Kidney epithelial cell (primary cell): ENCODE measurements around the gene HLA-DQB1. TPM values are rescaled to one million over a fixed set of nuclear protein-coding genes. Genes with fewer than 3 reads are reported as not detected.

Experiments used
- DNase-seq: peaks from one replicate; pipeline ENCODE4 v3.0.0-alpha.2; 2010; ENCODE audit warnings: low read depth
- H3K27me3 ChIP-seq: 2 replicates; pipeline ENCODE4 v1.6.0; 2011; ENCODE audit warnings: low read length; ENCODE audit not compliant: control insufficient read depth, insufficient read depth
- H3K36me3 ChIP-seq: 2 replicates; pipeline ENCODE4 v1.5.1; 2011; ENCODE audit warnings: low read length; ENCODE audit not compliant: control insufficient read depth, insufficient read depth
- H3K4me3 ChIP-seq: 2 replicates; pipeline ENCODE4 v1.5.1; 2011; ENCODE audit warnings: low read depth, mild to moderate bottlenecking, control low read depth, low read length
- CTCF ChIP-seq: IDR thresholded peaks from 2 replicates; pipeline ENCODE4 v1.5.1; 2011; ENCODE audit warnings: mild to moderate bottlenecking, moderate library complexity, low read length, control low read depth, inconsistent platforms; ENCODE audit not compliant: insufficient read depth, poor library complexity, severe bottlenecking
- total RNA-seq: library from RNA; depleted of rRNA; stranded (reverse); fragments of >200 nt; gene quantifications from 2 replicates; pipeline ENCODE4 v1.2.3, GENCODE V29; 2015

The HLA-DQB1 gene
- total RNA-seq, 1 donor from 2014 or later = 24.5 TPM

GRCh38 chr6:32614366-32615081 is 51.9 kb downstream of the HLA-DQB1 start:
- H3K4me3 ChIP-seq = no peak overlapping the region
- DNase-seq = peak; percentile 21
- TF ChIP-seq CTCF = no peak
- H3K36me3 ChIP-seq = no peaks in the 10 kb centered on the region
- no peaks in the 10 kb centered on the region for H3K27me3 ChIP-seq

- DNase-seq = no peak
- no peak for TF ChIP-seq CTCF
- H3K4me3 ChIP-seq = no peak overlapping the region
- H3K36me3 ChIP-seq = no peaks in the 10 kb centered on the region
- H3K27me3 ChIP-seq = no peaks in the 10 kb centered on the region
These were observed 53.0 kb downstream of the HLA-DQB1 start for GRCh38 chr6:32613475-32613874.

- DNase-seq = no peak
- Histone ChIP-seq H3K36me3 (no peaks in the 10 kb centered on the region), H3K27me3 (no peaks in the 10 kb centered on the region), H3K4me3 (no peak overlapping the region)
- TF ChIP-seq CTCF = no peak
These were observed 55.7 kb downstream of the HLA-DQB1 start for GRCh38 chr6:32610682-32611296.

DNA sequence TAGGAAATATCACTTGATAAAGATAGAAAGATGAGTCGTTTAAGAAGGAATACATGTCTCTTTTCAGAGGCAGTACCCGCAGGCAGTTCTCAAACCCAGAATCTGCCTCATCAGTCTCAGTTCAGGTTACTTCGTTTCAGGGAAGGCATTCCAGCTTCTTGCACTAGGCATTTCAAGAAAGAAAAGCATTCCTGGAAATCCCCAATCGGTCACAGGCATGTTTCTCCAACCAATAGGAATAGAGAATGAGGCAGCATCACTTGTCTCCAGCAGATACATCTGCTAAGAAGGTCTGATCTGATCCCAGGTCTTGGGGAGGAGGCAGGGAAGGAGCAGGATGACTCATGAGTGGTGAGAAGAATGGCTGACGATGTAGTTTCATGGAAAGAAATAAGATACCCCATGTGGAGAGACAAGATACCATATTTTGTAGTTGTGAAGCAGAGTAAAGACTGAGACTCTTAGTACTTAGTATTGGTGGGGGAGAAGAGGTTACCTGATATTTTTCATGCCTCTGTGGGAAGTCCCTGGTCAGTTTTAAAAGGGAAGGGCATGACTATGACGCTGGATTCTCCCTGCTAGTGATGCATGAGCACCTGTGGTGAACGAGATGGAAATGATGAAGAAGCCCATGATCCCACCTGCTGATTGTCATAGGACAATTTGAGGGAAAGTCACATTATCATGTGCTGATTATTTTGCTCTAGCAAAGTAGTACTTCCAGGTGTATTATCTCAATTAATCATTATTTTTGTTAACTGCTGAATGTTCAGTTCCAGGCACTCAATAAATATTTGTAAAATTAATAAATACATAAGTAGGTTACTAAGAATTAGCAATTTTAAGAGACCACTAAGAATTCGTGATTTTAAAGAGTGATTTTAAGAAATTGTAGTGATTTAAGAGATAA is 56.5 kb downstream of the HLA-DQB1 start:
- TF ChIP-seq CTCF = no peak
- no peaks in the 10 kb centered on the region for H3K27me3 ChIP-seq
- H3K4me3 ChIP-seq = no peak overlapping the region
- DNase-seq = peak; percentile 93
- no peaks in the 10 kb centered on the region for H3K36me3 ChIP-seq

Other genes starting within 250 kb of the HLA-DQB1 start
- 0.38 and 0.62 TPM in 2 replicates for gene HLA-DRA, start 226.8 kb downstream of the HLA-DQB1 start, total RNA-seq
- gene HLA-DRB5, start 136.4 kb downstream of the HLA-DQB1 start, total RNA-seq = 0.21 TPM in 1 of 2 replicates, not detected in the other
- gene HLA-DRB1, start 76.8 kb downstream of the HLA-DQB1 start, total RNA-seq = 2.6 and 4.0 TPM in 2 replicates
- gene HLA-DQA1, start 29.3 kb downstream of the HLA-DQB1 start, total RNA-seq = 0.21 TPM in 2 replicates
- gene HLA-DQA2, start 74.7 kb upstream of the HLA-DQB1 start, total RNA-seq = not detected in 2 replicates
- not detected in 2 replicates for gene HLA-DQB2, start 96.9 kb upstream of the HLA-DQB1 start, total RNA-seq
- not detected in 2 replicates for gene HLA-DOB, start 150.3 kb upstream of the HLA-DQB1 start, total RNA-seq
- 22.5 and 22.7 TPM in 2 replicates for gene TAP2, start 172.1 kb upstream of the HLA-DQB1 start, total RNA-seq
- 62.8 and 84.1 TPM in 2 replicates for gene PSMB8, start 177.4 kb upstream of the HLA-DQB1 start, total RNA-seq
- gene TAP1, start 187.0 kb upstream of the HLA-DQB1 start, total RNA-seq = 77.6 and 79.1 TPM in 2 replicates
- gene PSMB9, start 187.5 kb upstream of the HLA-DQB1 start, total RNA-seq = 23.0 and 24.6 TPM in 2 replicates